Cardiac muscle cell (in vitro differentiated cells and primary cell): Measurements from ENCODE around the gene BPIFA3. TPM values are rescaled to one million over a fixed set of nuclear protein-coding genes. Genes with fewer than 3 reads are reported as not detected.

ENCODE experiments used
- DNase-seq, 2 donors: peaks; one replicate each; pipeline versions ENCODE4 v3.0.0 to v3.0.0-alpha.2; 2010 to 2017; ENCODE audit warnings: low read depth in 1 of 2, low spot score in 1 of 2
- H3K27ac ChIP-seq: fragments of 200-600 bp; sonication (generic); 2 replicates; pipeline ENCODE4 v1.5.1; 2016
- H3K27me3 ChIP-seq: fragments of 200-600 bp; sonication (generic); 2 replicates; pipeline ENCODE4 v1.6.0; 2016; ENCODE audit warnings: control low read depth
- H3K36me3 ChIP-seq: fragments of 200-600 bp; sonication (generic); 2 replicates; pipeline ENCODE4 v1.5.1; 2016; ENCODE audit warnings: control low read depth
- H3K4me1 ChIP-seq: fragments of 200-600 bp; sonication (generic); 2 replicates; pipeline ENCODE4 v1.8.1; 2017; ENCODE audit warnings: low read depth, mild to moderate bottlenecking, mixed run types
- H3K4me3 ChIP-seq: fragments of 200-600 bp; sonication (generic); 2 replicates; pipeline ENCODE4 v1.5.1; 2016; ENCODE audit warnings: mild to moderate bottlenecking
- H3K9me3 ChIP-seq: fragments of 200-600 bp; sonication (generic); 2 replicates; pipeline ENCODE4 v1.5.1; 2017; ENCODE audit warnings: low read depth, mild to moderate bottlenecking, control low read depth
- polyA plus RNA-seq: library from polyadenylated mRNA; unstranded; fragments of >200 nt; fragmentation: Nextera tagmentation; extraction: Ambion mirVana; gene quantifications from 2 replicates; pipeline ENCODE4 v1.2.1, GENCODE V29; 2016
- total RNA-seq: library from RNA; depleted of rRNA; stranded (reverse); fragments of >200 nt; gene quantifications from 2 replicates; pipeline ENCODE4 v1.2.3, GENCODE V29; 2016
- TF ChIP-seq, protein P1 (sequence below): IDR thresholded peaks from 2 replicates; pipeline ENCODE4 v1.5.1; 2012; ENCODE audit warnings: low read depth, mild to moderate bottlenecking, low read length

The BPIFA3 gene
- total and polyA plus RNA-seq, 2 experiments from 2014 or later, result not detected

DNA sequence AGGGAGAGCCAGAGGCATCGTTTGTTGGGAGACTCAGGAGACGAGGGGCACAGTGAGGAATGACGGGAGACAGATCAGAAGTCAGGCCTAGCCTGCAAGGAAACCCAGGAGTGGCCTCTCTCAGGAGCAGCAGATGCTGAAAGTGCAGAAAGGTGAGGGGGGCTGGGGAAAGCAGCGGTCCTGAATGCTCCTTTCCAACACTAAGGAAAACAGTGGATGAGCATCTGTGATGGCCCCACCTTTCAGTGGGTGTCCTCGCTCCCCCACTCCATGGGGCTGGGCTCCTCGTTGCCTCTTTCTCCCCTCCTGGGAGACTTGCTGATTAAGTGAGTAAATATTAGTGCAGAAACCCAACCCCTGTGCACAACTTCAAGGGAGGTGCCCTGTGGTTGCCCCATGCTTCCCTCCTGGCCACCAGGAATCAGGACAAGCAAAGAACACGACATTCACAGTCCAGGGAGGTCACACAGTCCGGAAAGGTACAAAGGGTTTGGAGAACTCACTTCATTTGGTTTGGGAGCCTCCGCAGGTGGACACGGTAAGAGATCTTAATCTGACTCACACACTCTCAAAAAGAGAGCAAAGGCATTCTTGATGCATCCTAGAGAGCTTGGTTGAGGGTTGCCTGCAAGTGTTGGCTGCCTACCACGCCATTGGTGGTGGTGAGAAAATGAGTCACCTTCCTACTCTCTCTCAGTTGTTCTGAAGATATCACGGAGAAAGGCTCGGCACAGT, 56.1 kb downstream of the BPIFA3 start:
- Histone ChIP-seq H3K9me3 (no peaks in the 10 kb centered on the region), H3K4me1 (no peaks in the 10 kb centered on the region), H3K36me3 (no peaks in the 10 kb centered on the region), H3K4me3 (no peak overlapping the region), H3K27me3 (peaks cover 16% of the 10 kb centered on the region), H3K27ac (no peak overlapping the region)
- TF ChIP-seq, protein P1, sequence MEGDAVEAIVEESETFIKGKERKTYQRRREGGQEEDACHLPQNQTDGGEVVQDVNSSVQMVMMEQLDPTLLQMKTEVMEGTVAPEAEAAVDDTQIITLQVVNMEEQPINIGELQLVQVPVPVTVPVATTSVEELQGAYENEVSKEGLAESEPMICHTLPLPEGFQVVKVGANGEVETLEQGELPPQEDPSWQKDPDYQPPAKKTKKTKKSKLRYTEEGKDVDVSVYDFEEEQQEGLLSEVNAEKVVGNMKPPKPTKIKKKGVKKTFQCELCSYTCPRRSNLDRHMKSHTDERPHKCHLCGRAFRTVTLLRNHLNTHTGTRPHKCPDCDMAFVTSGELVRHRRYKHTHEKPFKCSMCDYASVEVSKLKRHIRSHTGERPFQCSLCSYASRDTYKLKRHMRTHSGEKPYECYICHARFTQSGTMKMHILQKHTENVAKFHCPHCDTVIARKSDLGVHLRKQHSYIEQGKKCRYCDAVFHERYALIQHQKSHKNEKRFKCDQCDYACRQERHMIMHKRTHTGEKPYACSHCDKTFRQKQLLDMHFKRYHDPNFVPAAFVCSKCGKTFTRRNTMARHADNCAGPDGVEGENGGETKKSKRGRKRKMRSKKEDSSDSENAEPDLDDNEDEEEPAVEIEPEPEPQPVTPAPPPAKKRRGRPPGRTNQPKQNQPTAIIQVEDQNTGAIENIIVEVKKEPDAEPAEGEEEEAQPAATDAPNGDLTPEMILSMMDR, result no peak
- DNase-seq, result peak in 1 of 2 donors; percentile 17

GRCh38 chr20:33275215-33275614, 58.1 kb downstream of the BPIFA3 start:
- no peaks in the 10 kb centered on the region for H3K36me3 ChIP-seq
- no peak overlapping the region for H3K27ac ChIP-seq
- DNase-seq, result no peak
- no peak overlapping the region for H3K4me3 ChIP-seq
- no peaks in the 10 kb centered on the region for H3K4me1 ChIP-seq
- TF ChIP-seq, protein P1, result no peak
- H3K9me3 ChIP-seq, result no peaks in the 10 kb centered on the region
- H3K27me3 ChIP-seq, result peaks cover 13% of the 10 kb centered on the region

GRCh38 chr20:33275871-33276270, 58.7 kb downstream of the BPIFA3 start:
- DNase-seq, result no peak
- Histone ChIP-seq H3K36me3 (no peaks in the 10 kb centered on the region), H3K27ac (no peak overlapping the region), H3K4me1 (no peaks in the 10 kb centered on the region), H3K9me3 (no peaks in the 10 kb centered on the region), H3K4me3 (no peak overlapping the region), H3K27me3 (peaks cover 13% of the 10 kb centered on the region)
- TF ChIP-seq, protein P1, result no peak

GRCh38 chr20:33276303-33277113, 59.4 kb downstream of the BPIFA3 start:
- Histone ChIP-seq H3K36me3 (no peaks in the 10 kb centered on the region), H3K4me3 (no peak overlapping the region), H3K9me3 (no peaks in the 10 kb centered on the region), H3K27me3 (peaks cover 11% of the 10 kb centered on the region), H3K27ac (no peak overlapping the region), H3K4me1 (no peaks in the 10 kb centered on the region)
- peak in 1 of 2 donors; percentile 25 for DNase-seq
- TF ChIP-seq, protein P1, result no peak

Other genes with a start within 250 kb of the BPIFA3 start
- gene SUN5, start 212.9 kb upstream of the BPIFA3 start, total RNA-seq, result not detected in 2 replicates
- gene SUN5, start 212.9 kb upstream of the BPIFA3 start, polyA plus RNA-seq, result not detected in 2 replicates
- gene BPIFB2, start 209.6 kb upstream of the BPIFA3 start, total RNA-seq, result not detected in 2 replicates
- not detected in 2 replicates for gene BPIFB2, start 209.6 kb upstream of the BPIFA3 start, polyA plus RNA-seq
- gene BPIFB6, start 185.7 kb upstream of the BPIFA3 start, total RNA-seq, result not detected in 2 replicates
- gene BPIFB6, start 185.7 kb upstream of the BPIFA3 start, polyA plus RNA-seq, result not detected in 2 replicates
- not detected in 2 replicates for gene BPIFB3, start 163.4 kb upstream of the BPIFA3 start, total RNA-seq
- not detected in 2 replicates for gene BPIFB3, start 163.4 kb upstream of the BPIFA3 start, polyA plus RNA-seq
- gene BPIFB4, start 137.7 kb upstream of the BPIFA3 start, total RNA-seq, result not detected in 2 replicates
- not detected in 2 replicates for gene BPIFB4, start 137.7 kb upstream of the BPIFA3 start, polyA plus RNA-seq
- gene BPIFA2, start 49.2 kb upstream of the BPIFA3 start, total RNA-seq, result not detected in 2 replicates
- gene BPIFA2, start 49.2 kb upstream of the BPIFA3 start, polyA plus RNA-seq, result not detected in 2 replicates
- not detected in 2 replicates for gene BPIFA1, start 18.6 kb downstream of the BPIFA3 start, total RNA-seq
- not detected in 2 replicates for gene BPIFA1, start 18.6 kb downstream of the BPIFA3 start, polyA plus RNA-seq
- gene BPIFB1, start 65.9 kb downstream of the BPIFA3 start, total RNA-seq, result not detected in 2 replicates
- gene BPIFB1, start 65.9 kb downstream of the BPIFA3 start, polyA plus RNA-seq, result not detected in 2 replicates
- gene CDK5RAP1, start 184.2 kb downstream of the BPIFA3 start, total RNA-seq, result 24.1 and 37.9 TPM in 2 replicates
- 47.8 and 52.3 TPM in 2 replicates for gene CDK5RAP1, start 184.2 kb downstream of the BPIFA3 start, polyA plus RNA-seq
- gene SNTA1, start 226.4 kb downstream of the BPIFA3 start, total RNA-seq, result 408 and 409 TPM in 2 replicates
- gene SNTA1, start 226.4 kb downstream of the BPIFA3 start, polyA plus RNA-seq, result 329 and 393 TPM in 2 replicates